ENCODE results near the gene FCN1.

Gene FCN1

GRCh38 chr9:134891053-134891452 is 26.7 kb downstream of the FCN1 start:
- no peak for DNase-seq (ENCODE audit: low spot score)

- no peak for DNase-seq (ENCODE audit: low spot score)
Measured at GRCh38 chr9:134890155-134890495, 27.6 kb downstream of the FCN1 start.

- DNase-seq (ENCODE audit: low spot score), result no peak
Measured at GRCh38 chr9:134889386-134890154, 28.1 kb downstream of the FCN1 start.

- DNase-seq (ENCODE audit: low spot score), result no peak
Measured at GRCh38 chr9:134888603-134889190, 29.0 kb downstream of the FCN1 start.

GRCh38 chr9:134887686-134888602 is 29.8 kb downstream of the FCN1 start:
- DNase-seq (ENCODE audit: low spot score), result no peak

GRCh38 chr9:134887219-134887618 is 30.5 kb downstream of the FCN1 start:
- DNase-seq (ENCODE audit: low spot score), result no peak

GRCh38 chr9:134886413-134886913 is 31.2 kb downstream of the FCN1 start:
- DNase-seq (ENCODE audit: low spot score), result no peak

GRCh38 chr9:134885679-134886412 is 31.9 kb downstream of the FCN1 start:
- DNase-seq (ENCODE audit: low spot score), result peak; percentile 60

GRCh38 chr9:134885001-134885678 is 32.6 kb downstream of the FCN1 start:
- DNase-seq (ENCODE audit: low spot score), result peak; percentile 55

- no peak for DNase-seq (ENCODE audit: low spot score)
Measured at GRCh38 chr9:134884492-134884891, 33.2 kb downstream of the FCN1 start.

GRCh38 chr9:134883040-134883782 is 34.5 kb downstream of the FCN1 start:
- DNase-seq (ENCODE audit: low spot score), result no peak

- DNase-seq (ENCODE audit: low spot score), result no peak
Measured at GRCh38 chr9:134882204-134882785, 35.4 kb downstream of the FCN1 start.

- no peak for DNase-seq (ENCODE audit: low spot score)
Measured at GRCh38 chr9:134881313-134881670, 36.4 kb downstream of the FCN1 start.

- DNase-seq (ENCODE audit: low spot score), result peak; percentile 59
Measured at GRCh38 chr9:134880484-134881312, 37.0 kb downstream of the FCN1 start, which contains the start of gene FCN2. Gene FCN2 (plus strand): TSS chr9:134880810. CDS start chr9:134880822, 12 bp downstream.

GRCh38 chr9:134879664-134880483 is 37.8 kb downstream of the FCN1 start:
- no peak for DNase-seq (ENCODE audit: low spot score)

GRCh38 chr9:134877541-134877940 is 40.2 kb downstream of the FCN1 start:
- peak; percentile 5 for DNase-seq (ENCODE audit: low spot score)

- DNase-seq (ENCODE audit: low spot score), result peak; percentile 53
Measured at GRCh38 chr9:134875371-134875770, 42.3 kb downstream of the FCN1 start.

- peak; percentile 44 for DNase-seq (ENCODE audit: low spot score)
Measured at GRCh38 chr9:134872482-134873231, 45.1 kb downstream of the FCN1 start.
